ENCODE measurements around the gene PYDC2.
"Not testable (repeated sequence)": the region's sequence is repeated elsewhere in the genome, so short reads cannot be mapped to it uniquely, and the experiment has no call there.

PYDC2 gene

GRCh38 chr3:191470080-191470479, 9.1 kb downstream of the PYDC2 start:
- no peak for DNase-seq (ENCODE audit: low read depth)

GRCh38 chr3:191470545-191470944, 9.6 kb downstream of the PYDC2 start:
- no peak for DNase-seq (ENCODE audit: low read depth)

GRCh38 chr3:191473661-191474198, 12.8 kb downstream of the PYDC2 start:
- no peak for DNase-seq (ENCODE audit: low read depth)

- no peak for DNase-seq (ENCODE audit: low read depth)
These were observed 15.3 kb downstream of the PYDC2 start for GRCh38 chr3:191476066-191476772.

- DNase-seq (ENCODE audit: low read depth), result not testable (repeated sequence)
These were observed 23.0 kb downstream of the PYDC2 start for GRCh38 chr3:191483994-191484393.

GRCh38 chr3:191484461-191484860, 23.5 kb downstream of the PYDC2 start:
- DNase-seq (ENCODE audit: low read depth), result no peak

- DNase-seq (ENCODE audit: low read depth), result no peak
These were observed 31.6 kb downstream of the PYDC2 start for GRCh38 chr3:191492601-191493000.

- no peak for DNase-seq (ENCODE audit: low read depth)
These were observed 32.4 kb downstream of the PYDC2 start for GRCh38 chr3:191493336-191493735.

- DNase-seq (ENCODE audit: low read depth), result no peak
These were observed 38.5 kb downstream of the PYDC2 start for GRCh38 chr3:191499307-191500080.

GRCh38 chr3:191500892-191501291, 39.9 kb downstream of the PYDC2 start:
- DNase-seq (ENCODE audit: low read depth), result no peak

GRCh38 chr3:191502583-191502982, 41.6 kb downstream of the PYDC2 start:
- no peak for DNase-seq (ENCODE audit: low read depth)

- DNase-seq (ENCODE audit: low read depth), result no peak
These were observed 48.1 kb downstream of the PYDC2 start for GRCh38 chr3:191509078-191509477.
